ENCODE measurements around the gene BAMBI. TPM values are rescaled to one million over a fixed set of nuclear protein-coding genes. Genes with fewer than 3 reads are reported as not detected.

Gene BAMBI
- polyA plus RNA-seq, 2 of the 4 experiments (the other 2 are of a cell fraction), result 25.6 to 40.5 TPM

DNA sequence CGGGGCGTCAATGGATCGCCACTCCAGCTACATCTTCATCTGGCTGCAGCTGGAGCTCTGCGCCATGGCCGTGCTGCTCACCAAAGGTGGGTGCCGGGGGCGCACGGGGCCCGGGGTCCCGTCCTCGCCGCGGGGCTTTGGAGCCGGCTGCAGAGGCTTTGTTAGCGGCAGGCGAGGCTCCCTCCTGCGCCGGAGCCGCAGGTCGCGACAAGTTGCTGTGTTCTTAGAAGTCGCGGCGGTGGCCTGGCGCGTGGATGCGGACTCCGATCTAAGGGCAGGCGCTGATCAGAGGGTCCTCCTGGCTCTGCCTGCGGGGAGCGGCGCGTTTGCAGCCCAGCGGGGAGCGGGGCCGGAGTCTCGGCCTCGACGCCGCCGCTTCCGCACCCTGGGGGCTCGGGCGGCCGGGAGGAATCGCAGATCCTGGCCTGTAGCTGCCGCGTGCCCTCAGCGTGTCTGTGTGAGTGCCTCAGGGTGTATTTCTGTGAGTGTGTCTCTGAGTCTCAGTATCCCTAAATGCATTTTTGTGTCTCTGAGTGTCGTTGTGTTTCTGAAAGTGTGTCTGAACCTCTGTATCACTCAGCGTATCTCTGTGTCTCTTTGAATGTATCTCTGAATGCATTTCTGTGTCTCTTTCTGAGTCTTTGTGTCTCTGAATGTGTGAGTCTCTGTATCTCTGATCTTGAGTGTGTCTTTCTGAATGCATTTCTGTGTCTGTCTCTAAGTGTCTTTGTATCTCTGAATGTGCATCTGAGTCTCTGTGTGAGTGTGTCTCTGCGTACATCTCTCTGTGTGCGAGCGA is 766 bp downstream of the BAMBI start:
- Histone ChIP-seq H3K4me2 (peak overlapping the region; percentile 95), H3K9me3 (no peaks in the 10 kb centered on the region), H3K4me3 (peak overlapping the region; percentile 99), H3K27ac (peak overlapping the region; percentile 94), H3K4me1 (peaks cover 27% of the 10 kb centered on the region)
- ChIA-PET POLR2A (interaction anchor here (0.6 to 1.8 kb wide), 14 partner anchors 9 to 627 kb away, joined by 3 to 8 read pairs (median 3); no protein-coding TSS in a partner anchor), CTCF (interaction anchor here (0.6 to 4.4 kb wide), 29 partner anchors 8 to 646 kb away, joined by 3 to 42 read pairs (median 3); no protein-coding TSS in a partner anchor)
- ATAC-seq, result peak; percentile 17 to 20; a peak in 5 of 6 replicates
- DNase-seq (ENCODE audit: low read depth in 1 of 2, low spot score in 1 of 2), result no peak
- WGBS (ENCODE audit: missing lambda C conversion rate), result 2% methylated on average over 23 of the region's 54 CpGs
- TF ChIP-seq FOSB (CRISPR knock-in tag; IDR thresholded peaks at IDR 0.05), result no peak
- TF ChIP-seq, protein P1, sequence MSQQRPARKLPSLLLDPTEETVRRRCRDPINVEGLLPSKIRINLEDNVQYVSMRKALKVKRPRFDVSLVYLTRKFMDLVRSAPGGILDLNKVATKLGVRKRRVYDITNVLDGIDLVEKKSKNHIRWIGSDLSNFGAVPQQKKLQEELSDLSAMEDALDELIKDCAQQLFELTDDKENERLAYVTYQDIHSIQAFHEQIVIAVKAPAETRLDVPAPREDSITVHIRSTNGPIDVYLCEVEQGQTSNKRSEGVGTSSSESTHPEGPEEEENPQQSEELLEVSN (IDR thresholded peaks at IDR 0.05; ENCODE audit: borderline replicate concordance, low read depth), result peak; percentile 58; the same call in 1 of the 2 replicates
- TF ChIP-seq, protein P2, sequence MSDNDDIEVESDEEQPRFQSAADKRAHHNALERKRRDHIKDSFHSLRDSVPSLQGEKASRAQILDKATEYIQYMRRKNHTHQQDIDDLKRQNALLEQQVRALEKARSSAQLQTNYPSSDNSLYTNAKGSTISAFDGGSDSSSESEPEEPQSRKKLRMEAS (IDR thresholded peaks at IDR 0.05), result peak; percentile 81
- FAIRE-seq, result no peak

DNA sequence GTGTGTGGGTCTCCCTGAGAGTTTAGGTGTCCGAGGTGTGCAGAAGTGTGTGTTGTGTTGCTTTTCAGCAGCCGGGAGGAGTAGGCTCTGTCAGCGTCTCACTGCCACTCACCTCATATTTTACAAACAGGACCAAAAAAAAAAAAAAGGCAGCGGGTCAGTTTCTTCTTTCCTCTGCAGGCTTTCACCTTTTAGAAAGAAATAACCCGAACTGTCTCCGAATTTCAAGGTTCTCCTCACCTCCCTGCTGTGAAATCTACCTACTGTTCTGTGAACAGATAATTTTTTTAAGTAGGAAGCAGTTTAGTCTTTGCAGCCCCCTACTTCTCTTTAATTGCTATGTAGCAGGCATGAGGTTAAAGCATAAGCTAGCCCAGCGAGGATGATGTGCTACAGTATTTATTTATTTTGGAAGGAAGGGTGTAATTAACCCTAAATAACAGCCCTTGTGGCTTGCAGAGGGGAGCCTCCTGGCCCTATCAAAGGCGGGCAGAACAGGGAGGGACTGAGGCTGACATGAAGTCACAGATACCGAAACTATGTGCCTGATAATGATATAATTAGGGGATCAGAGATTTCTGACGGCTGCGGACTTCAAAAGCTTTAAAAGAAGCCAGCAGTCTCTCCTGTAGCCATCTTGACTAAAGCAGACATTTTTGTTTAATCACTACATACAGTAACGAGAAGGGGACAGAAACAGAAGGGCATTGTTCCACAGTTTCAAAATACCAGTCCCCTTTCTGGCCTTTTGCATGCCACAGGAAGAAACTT is 1.6 kb downstream of the BAMBI start:
- FAIRE-seq, result no peak
- no peak for DNase-seq (ENCODE audit: low read depth in 1 of 2, low spot score in 1 of 2)
- POLR2A ChIA-PET, result interaction anchor here (1.8 kb wide), 1 partner anchor 385 kb away, joined by 8 read pairs; no protein-coding TSS in a partner anchor
- Histone ChIP-seq H3K4me3 (peak overlapping the region; percentile 99), H3K27ac (peak overlapping the region; percentile 94), H3K4me2 (peak overlapping the region; percentile 95), H3K4me1 (peaks cover 27% of the 10 kb centered on the region), H3K9me3 (no peaks in the 10 kb centered on the region)
- peak in 1 of 2 experiments; percentile 5; a peak in 1 of 6 replicates for ATAC-seq
- CTCF ChIA-PET, result interaction anchor here (0.6 to 4.4 kb wide), 9 partner anchors 15 to 626 kb away, joined by 3 to 42 read pairs (median 3); no protein-coding TSS in a partner anchor
- TF ChIP-seq CEBPB (IDR thresholded peaks at IDR 0.05) (no peak), PHF8 (IDR thresholded peaks at IDR 0.05; ENCODE audit: borderline replicate concordance, low read depth) (0 out of 2 replicates have a peak, but pooled peaks have one; percentile 5), NR3C1 (IDR thresholded peaks at IDR 0.05) (no peak)
- TF ChIP-seq, protein P3, sequence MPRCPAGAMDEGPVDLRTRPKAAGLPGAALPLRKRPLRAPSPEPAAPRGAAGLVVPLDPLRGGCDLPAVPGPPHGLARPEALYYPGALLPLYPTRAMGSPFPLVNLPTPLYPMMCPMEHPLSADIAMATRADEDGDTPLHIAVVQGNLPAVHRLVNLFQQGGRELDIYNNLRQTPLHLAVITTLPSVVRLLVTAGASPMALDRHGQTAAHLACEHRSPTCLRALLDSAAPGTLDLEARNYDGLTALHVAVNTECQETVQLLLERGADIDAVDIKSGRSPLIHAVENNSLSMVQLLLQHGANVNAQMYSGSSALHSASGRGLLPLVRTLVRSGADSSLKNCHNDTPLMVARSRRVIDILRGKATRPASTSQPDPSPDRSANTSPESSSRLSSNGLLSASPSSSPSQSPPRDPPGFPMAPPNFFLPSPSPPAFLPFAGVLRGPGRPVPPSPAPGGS (IDR thresholded peaks at IDR 0.05), result no peak
- 9% methylated on average over 12 of the region's 12 CpGs for WGBS (ENCODE audit: missing lambda C conversion rate)

DNA sequence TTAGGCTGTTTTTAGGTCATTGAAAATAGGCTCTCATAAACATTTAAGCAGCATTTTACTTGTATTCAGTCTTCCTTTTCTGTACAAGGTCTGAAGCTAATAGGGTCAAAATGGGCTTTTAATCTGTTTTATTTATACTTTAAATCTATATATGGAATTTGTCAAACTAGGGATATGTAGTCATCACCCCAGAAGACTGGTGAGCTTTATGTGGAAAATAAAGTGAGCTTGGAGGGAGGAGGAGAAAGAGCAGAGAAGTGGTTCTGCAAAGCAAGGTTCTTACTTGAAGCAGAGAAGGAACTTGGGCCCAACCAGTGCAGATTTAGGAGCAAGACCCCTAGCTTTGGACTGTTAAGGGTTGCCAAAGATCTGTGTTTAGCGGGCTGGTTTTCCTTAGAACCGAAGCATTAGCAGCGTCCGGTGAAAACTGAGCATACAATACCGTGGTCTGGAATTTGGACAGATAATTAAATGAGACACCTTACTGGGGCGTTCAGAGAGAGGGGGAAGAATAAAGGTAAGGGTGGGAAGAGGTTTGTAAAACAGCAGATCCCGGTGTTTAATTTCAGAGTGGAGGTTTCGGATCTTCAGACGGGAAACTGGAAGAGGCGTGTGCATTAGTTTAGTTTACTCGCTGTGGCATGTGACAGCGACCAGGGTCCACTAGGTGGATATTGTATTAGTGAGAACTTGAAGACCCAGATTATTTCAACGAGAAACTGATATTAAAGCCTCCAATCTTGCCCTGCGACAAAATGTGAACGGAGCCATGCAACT is 2.4 kb downstream of the BAMBI start:
- 12% methylated on average over 15 of the region's 15 CpGs for WGBS (ENCODE audit: missing lambda C conversion rate)
- ATAC-seq (no peak), FAIRE-seq (no peak), DNase-seq (ENCODE audit: low read depth in 1 of 2, low spot score in 1 of 2) (peak in 1 of 2 experiments; percentile 42)
- Histone ChIP-seq H3K4me3 (peak overlapping the region; percentile 99), H3K9me3 (no peaks in the 10 kb centered on the region), H3K27ac (peak overlapping the region; percentile 63 to 94), H3K4me1 (peaks cover 34% of the 10 kb centered on the region), H3K4me2 (peak overlapping the region; percentile 95)
- POLR2A ChIA-PET, result no interaction called here
- CTCF ChIA-PET, result interaction anchor here (0.7 to 4.9 kb wide), 10 partner anchors 16 to 625 kb away, joined by 3 to 42 read pairs (median 4); no protein-coding TSS in a partner anchor
- TF ChIP-seq FOSL2 (IDR thresholded peaks at IDR 0.05), result no peak
- no peak for TF ChIP-seq FOSL2 (CRISPR knock-in tag; IDR thresholded peaks at IDR 0.05)
- no peak for TF ChIP-seq JUN (IDR thresholded peaks at IDR 0.05)
- no peak for TF ChIP-seq ZC3H11A (IDR thresholded peaks at IDR 0.05)
- peak; percentile 48; the same call in 2 of the 3 replicates for TF ChIP-seq SMC3 (IDR thresholded peaks at IDR 0.05)
- peak; percentile 39 to 41; a peak in 4 of 5 replicates for TF ChIP-seq RAD21 (conservative IDR thresholded peaks at IDR 0.05 in 1 of 2, IDR thresholded peaks at IDR 0.05 in 1 of 2)
- TF ChIP-seq MAZ (IDR thresholded peaks at IDR 0.05; ENCODE audit: borderline replicate concordance, low read depth, low read length), result no peak
- no peak for TF ChIP-seq KDM1A (IDR thresholded peaks at IDR 0.05; ENCODE audit: low read depth)
- TF ChIP-seq, protein P4, sequence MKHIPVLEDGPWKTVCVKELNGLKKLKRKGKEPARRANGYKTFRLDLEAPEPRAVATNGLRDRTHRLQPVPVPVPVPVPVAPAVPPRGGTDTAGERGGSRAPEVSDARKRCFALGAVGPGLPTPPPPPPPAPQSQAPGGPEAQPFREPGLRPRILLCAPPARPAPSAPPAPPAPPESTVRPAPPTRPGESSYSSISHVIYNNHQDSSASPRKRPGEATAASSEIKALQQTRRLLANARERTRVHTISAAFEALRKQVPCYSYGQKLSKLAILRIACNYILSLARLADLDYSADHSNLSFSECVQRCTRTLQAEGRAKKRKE (CRISPR knock-in tag; IDR thresholded peaks at IDR 0.05; ENCODE audit: low read depth), result no peak
- TF ChIP-seq ZNF302 (CRISPR knock-in tag; IDR thresholded peaks at IDR 0.05), result no peak
- TF ChIP-seq, protein P5, sequence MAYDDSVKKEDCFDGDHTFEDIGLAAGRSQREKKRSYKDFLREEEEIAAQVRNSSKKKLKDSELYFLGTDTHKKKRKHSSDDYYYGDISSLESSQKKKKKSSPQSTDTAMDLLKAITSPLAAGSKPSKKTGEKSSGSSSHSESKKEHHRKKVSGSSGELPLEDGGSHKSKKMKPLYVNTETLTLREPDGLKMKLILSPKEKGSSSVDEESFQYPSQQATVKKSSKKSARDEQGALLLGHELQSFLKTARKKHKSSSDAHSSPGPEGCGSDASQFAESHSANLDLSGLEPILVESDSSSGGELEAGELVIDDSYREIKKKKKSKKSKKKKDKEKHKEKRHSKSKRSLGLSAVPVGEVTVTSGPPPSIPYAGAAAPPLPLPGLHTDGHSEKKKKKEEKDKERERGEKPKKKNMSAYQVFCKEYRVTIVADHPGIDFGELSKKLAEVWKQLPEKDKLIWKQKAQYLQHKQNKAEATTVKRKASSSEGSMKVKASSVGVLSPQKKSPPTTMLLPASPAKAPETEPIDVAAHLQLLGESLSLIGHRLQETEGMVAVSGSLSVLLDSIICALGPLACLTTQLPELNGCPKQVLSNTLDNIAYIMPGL (CRISPR knock-in tag; IDR thresholded peaks at IDR 0.05; ENCODE audit: borderline replicate concordance), result no peak
- TF ChIP-seq, protein P6, sequence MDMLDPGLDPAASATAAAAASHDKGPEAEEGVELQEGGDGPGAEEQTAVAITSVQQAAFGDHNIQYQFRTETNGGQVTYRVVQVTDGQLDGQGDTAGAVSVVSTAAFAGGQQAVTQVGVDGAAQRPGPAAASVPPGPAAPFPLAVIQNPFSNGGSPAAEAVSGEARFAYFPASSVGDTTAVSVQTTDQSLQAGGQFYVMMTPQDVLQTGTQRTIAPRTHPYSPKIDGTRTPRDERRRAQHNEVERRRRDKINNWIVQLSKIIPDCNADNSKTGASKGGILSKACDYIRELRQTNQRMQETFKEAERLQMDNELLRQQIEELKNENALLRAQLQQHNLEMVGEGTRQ (IDR thresholded peaks at IDR 0.05), result peak; percentile 30; the same call in 1 of the 2 replicates
- TF ChIP-seq, protein P7, sequence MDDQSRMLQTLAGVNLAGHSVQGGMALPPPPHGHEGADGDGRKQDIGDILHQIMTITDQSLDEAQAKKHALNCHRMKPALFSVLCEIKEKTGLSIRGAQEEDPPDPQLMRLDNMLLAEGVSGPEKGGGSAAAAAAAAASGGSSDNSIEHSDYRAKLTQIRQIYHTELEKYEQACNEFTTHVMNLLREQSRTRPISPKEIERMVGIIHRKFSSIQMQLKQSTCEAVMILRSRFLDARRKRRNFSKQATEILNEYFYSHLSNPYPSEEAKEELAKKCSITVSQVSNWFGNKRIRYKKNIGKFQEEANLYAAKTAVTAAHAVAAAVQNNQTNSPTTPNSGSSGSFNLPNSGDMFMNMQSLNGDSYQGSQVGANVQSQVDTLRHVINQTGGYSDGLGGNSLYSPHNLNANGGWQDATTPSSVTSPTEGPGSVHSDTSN (IDR thresholded peaks at IDR 0.05), result no peak
- no peak for TF ChIP-seq CBX2 (IDR thresholded peaks at IDR 0.05; ENCODE audit: borderline replicate concordance, low read depth)

All from A549 (cell line).